ENCODE measurements around the gene S1PR5. TPM values are rescaled to one million over a fixed set of nuclear protein-coding genes. Genes with fewer than 3 reads are reported as not detected.
"Not testable (repeated sequence)": the region's sequence is repeated elsewhere in the genome, so short reads cannot be mapped to it uniquely, and the experiment has no call there.

S1PR5 gene
- total RNA-seq, 1 donor from 2014 or later = 6.7 TPM

GRCh38 chr19:10537668-10538067 is 20.4 kb upstream of the S1PR5 start:
- DNase-seq (ENCODE audit: low spot score) = no peak
- Mint-ChIP-seq H3K36me3 (ENCODE audit: low read depth) (no peaks in the 10 kb centered on the region), H3K4me3 (ENCODE audit: unreplicated experiment) (no peak overlapping the region), H3K27me3 (ENCODE audit: low read depth) (no peaks in the 10 kb centered on the region), H3K9me3 (ENCODE audit: low read depth) (no peaks in the 10 kb centered on the region), H3K27ac (ENCODE audit: unreplicated experiment) (no peak overlapping the region), H3K4me1 (ENCODE audit: low read depth) (peaks cover 22% of the 10 kb centered on the region)
- no peak for TF ChIP-seq CTCF (IDR thresholded peaks at IDR 0.05)

DNA sequence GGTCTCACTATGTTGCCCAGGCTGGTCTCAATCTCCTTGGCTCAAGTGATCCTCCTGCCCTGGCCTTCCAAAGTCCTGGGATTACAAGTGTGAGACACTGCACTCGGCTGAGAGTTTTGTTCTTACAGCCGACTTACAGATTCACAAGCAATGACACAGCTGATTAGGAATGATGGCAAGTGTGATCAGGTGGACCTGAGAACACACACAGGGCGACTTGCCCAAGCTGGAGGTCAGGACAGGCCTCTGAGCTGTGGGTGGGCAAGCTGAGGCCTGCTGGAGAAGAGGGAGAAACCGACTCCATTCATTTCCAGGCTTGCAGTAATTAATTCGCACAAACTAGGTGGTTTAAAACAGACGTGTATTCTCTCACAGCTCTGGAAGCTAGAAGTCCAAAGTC is 18.4 kb upstream of the S1PR5 start:
- Mint-ChIP-seq H3K9me3 (ENCODE audit: low read depth) (no peaks in the 10 kb centered on the region), H3K36me3 (ENCODE audit: low read depth) (no peaks in the 10 kb centered on the region), H3K27ac (ENCODE audit: unreplicated experiment) (peak overlapping the region; percentile 32), H3K4me3 (ENCODE audit: unreplicated experiment) (no peak overlapping the region), H3K4me1 (ENCODE audit: low read depth) (peaks cover 27% of the 10 kb centered on the region), H3K27me3 (ENCODE audit: low read depth) (no peaks in the 10 kb centered on the region)
- TF ChIP-seq CTCF (IDR thresholded peaks at IDR 0.05) = no peak
- no peak for DNase-seq (ENCODE audit: low spot score)

DNA sequence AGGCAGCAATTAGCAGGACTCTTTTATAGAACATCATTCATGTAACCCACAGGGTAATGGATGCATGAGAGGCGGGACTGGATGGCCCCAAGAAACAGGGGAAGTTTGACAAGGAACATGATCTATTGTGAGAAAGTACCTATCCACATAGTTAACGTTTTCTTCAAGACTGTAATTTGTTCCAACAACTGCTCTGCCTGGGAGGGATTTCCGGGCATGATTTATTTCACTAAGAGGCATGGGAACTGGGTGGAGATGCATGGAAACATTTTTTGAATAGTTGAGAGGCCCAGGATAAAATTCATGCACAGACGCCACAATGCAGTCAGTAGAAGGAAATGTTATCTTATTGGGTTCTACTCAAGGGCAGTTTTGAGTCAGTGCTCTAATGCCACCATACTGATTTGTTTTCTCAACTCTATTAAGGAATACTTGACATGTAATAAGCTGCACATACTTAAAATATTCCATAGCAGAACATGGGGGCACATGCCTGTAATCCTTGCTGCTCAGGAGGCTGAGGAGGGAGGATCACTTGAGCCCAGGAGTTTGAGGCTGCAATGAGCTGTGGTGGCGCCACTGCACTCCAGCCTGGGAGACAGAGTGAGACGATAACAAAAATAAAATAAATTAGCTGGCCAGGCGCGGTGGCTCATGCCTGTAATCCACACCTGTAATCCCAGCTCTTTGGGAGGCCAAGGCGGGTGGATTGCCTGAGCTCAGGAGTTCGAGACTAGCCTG is 16.6 kb upstream of the S1PR5 start:
- Mint-ChIP-seq H3K4me1 (ENCODE audit: low read depth) (peaks cover 27% of the 10 kb centered on the region), H3K36me3 (ENCODE audit: low read depth) (no peaks in the 10 kb centered on the region), H3K4me3 (ENCODE audit: unreplicated experiment) (no peak overlapping the region), H3K9me3 (ENCODE audit: low read depth) (no peaks in the 10 kb centered on the region), H3K27ac (ENCODE audit: unreplicated experiment) (peak overlapping the region; percentile 94), H3K27me3 (ENCODE audit: low read depth) (no peaks in the 10 kb centered on the region)
- DNase-seq (ENCODE audit: low spot score) = no peak
- peak; percentile 33 for TF ChIP-seq CTCF (IDR thresholded peaks at IDR 0.05)

- Mint-ChIP-seq H3K4me3 (ENCODE audit: unreplicated experiment) (no peak overlapping the region), H3K9me3 (ENCODE audit: low read depth) (no peaks in the 10 kb centered on the region), H3K4me1 (ENCODE audit: low read depth) (peaks cover 27% of the 10 kb centered on the region), H3K36me3 (ENCODE audit: low read depth) (no peaks in the 10 kb centered on the region), H3K27me3 (ENCODE audit: low read depth) (no peaks in the 10 kb centered on the region), H3K27ac (ENCODE audit: unreplicated experiment) (peak overlapping the region; percentile 94)
- no peak for TF ChIP-seq CTCF (IDR thresholded peaks at IDR 0.05)
- no peak for DNase-seq (ENCODE audit: low spot score)
Observed at GRCh38 chr19:10532457-10532856, 15.2 kb upstream of the S1PR5 start.

DNA sequence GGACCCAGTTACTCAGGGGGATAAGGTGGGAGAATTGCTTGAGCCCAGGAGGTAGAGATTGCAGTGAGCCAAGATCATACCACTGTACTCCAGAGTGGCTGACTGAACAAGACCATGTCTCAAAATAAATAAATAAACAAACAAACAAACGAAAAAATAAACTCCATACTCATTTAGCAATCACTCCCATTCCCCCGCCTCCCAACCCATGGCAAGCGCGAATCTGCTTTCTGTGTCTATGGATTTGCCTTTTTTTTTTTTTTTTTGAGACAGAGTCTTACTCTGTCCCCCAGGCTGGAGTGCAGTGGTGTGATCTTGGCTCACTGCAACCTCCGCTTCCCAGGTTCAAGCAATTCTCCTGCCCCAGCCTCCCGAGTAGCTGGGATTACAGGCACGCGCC is 9.6 kb upstream of the S1PR5 start:
- H3K9me3 Mint-ChIP-seq (ENCODE audit: low read depth); H3K4me1 Mint-ChIP-seq (ENCODE audit: low read depth); H3K4me3 Mint-ChIP-seq (ENCODE audit: unreplicated experiment); H3K27ac Mint-ChIP-seq (ENCODE audit: unreplicated experiment); DNase-seq (ENCODE audit: low spot score); H3K36me3 Mint-ChIP-seq (ENCODE audit: low read depth); H3K27me3 Mint-ChIP-seq (ENCODE audit: low read depth): not testable (repeated sequence)

DNA sequence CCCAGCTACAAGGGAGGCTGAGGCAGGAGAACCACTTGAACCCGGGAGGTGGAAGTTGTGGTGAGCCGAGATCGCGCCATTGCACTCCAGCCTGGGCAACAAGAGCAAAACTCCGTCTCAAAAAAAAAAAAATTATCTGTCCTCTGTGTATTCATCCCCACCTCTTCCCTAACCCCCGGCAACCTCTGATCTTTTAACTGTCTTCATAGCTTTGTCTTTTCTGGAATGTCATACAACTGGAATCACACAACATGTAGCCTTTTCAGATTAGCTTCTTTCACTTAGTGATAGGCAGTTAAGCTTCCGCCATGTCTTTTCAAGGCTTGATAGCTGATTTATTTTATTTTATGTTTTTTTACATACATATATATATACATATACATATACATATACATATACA is 8.4 kb upstream of the S1PR5 start:
- Mint-ChIP-seq H3K27ac (ENCODE audit: unreplicated experiment) (no peak overlapping the region), H3K4me3 (ENCODE audit: unreplicated experiment) (no peak overlapping the region), H3K27me3 (ENCODE audit: low read depth) (no peaks in the 10 kb centered on the region), H3K36me3 (ENCODE audit: low read depth) (no peaks in the 10 kb centered on the region), H3K9me3 (ENCODE audit: low read depth) (no peaks in the 10 kb centered on the region), H3K4me1 (ENCODE audit: low read depth) (no peaks in the 10 kb centered on the region)
- no peak for TF ChIP-seq CTCF (IDR thresholded peaks at IDR 0.05)
- no peak for DNase-seq (ENCODE audit: low spot score)
